K562 (cell line): ENCODE measurements around the gene ASPG. TPM values are rescaled to one million over a fixed set of nuclear protein-coding genes. Genes with fewer than 3 reads are reported as not detected.

Experiments used
- ATAC-seq: fragments of 200-7000 bp; cut with Tn5 transposase; 3 replicates; pipeline ENCODE4 v1.9.1; 2020; ENCODE audit warnings: moderate library complexity
- BruUV-seq: library from RNA; stranded (reverse); fragments of 400-500 nt; replicated peaks from 2 replicates; lab custom pipeline; 2021; lab: Mats Ljungman, UMichigan
- CTCF ChIA-PET: fragments of 300-600 bp; formaldehyde crosslinking; extraction: SDS; loops from one replicate; lab custom pipeline; 2021; ENCODE audit warnings: low intra/inter-chr PET ratio; lab: Yijun Ruan, JAX
- POLR2A ChIA-PET: fragments of 300-600, 350-650 bp; sonication (Branson Sonifier 250); formaldehyde crosslinking; extraction: SDS; loops from one replicate; lab custom pipeline; 2021; ENCODE audit warnings: antibody characterized with exemption, inconsistent platforms; lab: Yijun Ruan, JAX
- DNase-seq, 4 experiments: peaks; one replicate each; pipeline versions ENCODE4 v3.0.0 to v3.0.0-alpha.2; 2011 to 2018; ENCODE audit warnings: low spot score in 3 of 4, mixed read lengths in 3 of 4; ENCODE audit errors: extremely low read depth in 1 of 4
- FAIRE-seq: peaks from 2 replicates; lab custom pipeline; 2011; peaks lifted over from hg19 to GRCh38; lab: Jason Lieb, UNC
- H2AFZ ChIP-seq: 2 replicates; pipeline ENCODE4 v1.6.0; 2011; ENCODE audit warnings: low read depth, low read length, control low read depth, inconsistent platforms
- H3K27ac ChIP-seq: fragments of 200-600 bp; 3 replicates; pipeline ENCODE4 v1.8.0; 2011; ENCODE audit warnings: low read depth, mild to moderate bottlenecking, control low read depth, inconsistent platforms, low read length, moderate library complexity, mixed read lengths; ENCODE audit errors: extremely low read depth
- H3K27me3 ChIP-seq, 2 experiments: fragments of 300-600 bp in 1 of 2; 2 replicates in 1 of 2; 3 replicates in 1 of 2; pipeline versions ENCODE4 v1.6.0 to v1.8.0; 2011; ENCODE audit warnings: inconsistent platforms in 2 of 2, low read length in 2 of 2, mild to moderate bottlenecking in 1 of 2, mixed read lengths in 1 of 2, moderate library complexity in 1 of 2; ENCODE audit not compliant: control insufficient read depth in 2 of 2, insufficient read depth in 2 of 2
- H3K36me3 ChIP-seq: fragments of 300-600 bp; 3 replicates; pipeline ENCODE4 v1.8.0; 2011; ENCODE audit warnings: mild to moderate bottlenecking, low read length, inconsistent platforms; ENCODE audit not compliant: control insufficient read depth, insufficient read depth
- H3K4me1 ChIP-seq, 2 experiments: fragments of 200-600 bp in 1 of 2; replicated peaks in 1 of 2; 2 replicates in 1 of 2; 3 replicates in 1 of 2; pipeline versions ENCODE4 v1.5.1 to v1.8.0; 2011; ENCODE audit warnings: inconsistent platforms in 2 of 2, low read length in 2 of 2, mild to moderate bottlenecking in 1 of 2, mixed read lengths in 1 of 2, moderate library complexity in 1 of 2; ENCODE audit not compliant: control insufficient read depth in 2 of 2, insufficient read depth in 2 of 2
- H3K4me2 ChIP-seq: 2 replicates; pipeline ENCODE4 v1.6.1; 2011; ENCODE audit warnings: low read length, control low read depth, inconsistent platforms, mixed read lengths; ENCODE audit not compliant: insufficient read depth
- H3K4me3 ChIP-seq: fragments of 200-600 bp; sonication (generic), shearing (Covaris generic); 2 replicates; pipeline ENCODE4 v1.5.1; 2016; ENCODE audit warnings: control low read depth, inconsistent platforms
- H3K79me2 ChIP-seq: fragments of 200-600 bp; 3 replicates; pipeline ENCODE4 v1.8.0; 2011; ENCODE audit warnings: low read length, inconsistent platforms; ENCODE audit not compliant: control insufficient read depth, insufficient read depth
- H3K9ac ChIP-seq, 2 experiments: 2 replicates each; pipeline versions ENCODE4 v1.6.0 to v1.6.1; 2011; ENCODE audit warnings: low read depth in 2 of 2, low read length in 2 of 2, control low read depth in 1 of 2, inconsistent platforms in 1 of 2, mild to moderate bottlenecking in 1 of 2, mixed read lengths in 1 of 2; ENCODE audit not compliant: insufficient read depth in 1 of 2
- H3K9me1 ChIP-seq: one replicate; pipeline ENCODE4 v1.6.0; 2011; ENCODE audit warnings: inconsistent platforms, mild to moderate bottlenecking, low read length, moderate library complexity; ENCODE audit not compliant: control insufficient read depth, insufficient read depth
- H3K9me3 ChIP-seq: replicated peaks from 2 replicates; pipeline ENCODE4 v1.5.1; 2011; ENCODE audit warnings: low read depth, low read length, inconsistent platforms; ENCODE audit not compliant: control insufficient read depth, insufficient read depth
- H4K20me1 ChIP-seq: replicated peaks from 2 replicates; pipeline ENCODE4 v1.6.1; 2011; ENCODE audit warnings: low read length, inconsistent platforms, mixed read lengths; ENCODE audit not compliant: control insufficient read depth, insufficient read depth
- HOXB6 ChIP-seq: fragments of 250-450 bp; sonication (Bioruptor Pico); IDR thresholded peaks from 2 replicates; pipeline ENCODE4 v1.5.1; 2022; ENCODE audit warnings: mild to moderate bottlenecking, borderline replicate concordance
- MEIS2 ChIP-seq: fragments of 450-650 bp; IDR thresholded peaks from 2 replicates; pipeline ENCODE4 v1.6.1; 2014; ENCODE audit warnings: mild to moderate bottlenecking; ENCODE audit not compliant: partially characterized antibody
- OTX1 ChIP-seq: fragments of 450-650 bp; formaldehyde crosslinking; IDR thresholded peaks from 2 replicates; pipeline ENCODE4 v1.4.0; 2022; ENCODE audit warnings: mild to moderate bottlenecking
- PRMT5 ChIP-seq: sonication (generic); formaldehyde crosslinking; IDR thresholded peaks from 2 replicates; pipeline ENCODE4 v1.5.0; 2020; ENCODE audit warnings: missing genetic modification reagents
- SIN3A ChIP-seq, 2 experiments: fragments of 150-350 bp in 1 of 2; IDR thresholded peaks; 2 replicates each; pipeline ENCODE4 v1.6.1; 2011 to 2016; ENCODE audit warnings: borderline replicate concordance in 2 of 2, low read depth in 2 of 2, low read length in 2 of 2, mild to moderate bottlenecking in 2 of 2, moderate library complexity in 2 of 2; ENCODE audit not compliant: control insufficient read depth in 1 of 2
- TAF7 ChIP-seq: fragments of 450-650 bp; IDR thresholded peaks from 2 replicates; pipeline ENCODE4 v1.6.1; 2016; ENCODE audit warnings: missing genetic modification characterization, missing compliant biosample characterization
- ZKSCAN3 ChIP-seq: fragments of 250-450 bp; sonication (Bioruptor Pico); IDR thresholded peaks from 2 replicates; pipeline ENCODE4 v1.4.0; 2020
- ZNF197 ChIP-seq: fragments of 200-800 bp; sonication (Bioruptor generic); IDR thresholded peaks from 2 replicates; pipeline ENCODE4 v1.6.1; 2016; ENCODE audit warnings: low read depth, missing genetic modification characterization, missing compliant biosample characterization
- WGBS: fragments of 100-300 bp; shearing (Covaris generic); methylation state at CpG from one replicate; pipeline ENCODE4 v1.1.6; 2016; ENCODE audit warnings: low coverage, mixed read lengths; ENCODE audit not compliant: insufficient coverage; ENCODE audit errors: missing lambda C conversion rate; 5-methylcytosine and 5-hydroxymethylcytosine counted together
- in situ Hi-C: fragments of 300-500 bp; cut with MboI; formaldehyde crosslinking; loops from 4 replicates; pipeline ENCODE4 v1.15.0; 2018; ENCODE audit warnings: inconsistent platforms, mixed read lengths
- intact Hi-C: fragments of 100-400 bp; cut with micrococcal nuclease; formaldehyde crosslinking; loops from 2 replicates; pipeline ENCODE4 v1.14.2; 2022
- polyA plus RNA-seq, 8 experiments: library from polyadenylated mRNA; depleted of rRNA in 4 of 8; stranded (reverse) in 5 of 8; unstranded in 3 of 8; fragments of >200 nt; fragmentation: Nextera tagmentation in 2 of 8; fragmentation: Illumina TruSeq in 1 of 8; extraction: Ambion mirVana in 2 of 8; extraction: Trizol in 1 of 8; gene quantifications; 2 replicates each; pipeline versions ENCODE4 v1.2.1 to v1.2.3, GENCODE V29; 2011 to 2014; ENCODE audit warnings: inconsistent platforms in 1 of 8, missing spikeins in 1 of 8
- total RNA-seq, 7 experiments: library from RNA; depleted of rRNA in 6 of 7; stranded (reverse); fragments of >200 nt in 6 of 7; fragmentation: Illumina TruSeq in 2 of 7; extraction: Trizol in 2 of 7; gene quantifications; 2 replicates each; pipeline versions ENCODE4 v1.2.1 to v1.2.3, GENCODE V29; 2011 to 2021; ENCODE audit warnings: low replicate concordance in 1 of 7
- TF ChIP-seq, protein P1 (sequence below): fragments of 450-650 bp; conservative IDR thresholded peaks from 2 replicates; pipeline ENCODE4 v1.6.1; 2016; ENCODE audit warnings: missing genetic modification characterization, low read depth, mild to moderate bottlenecking, missing compliant biosample characterization, moderate library complexity
- TF ChIP-seq, protein P2 (sequence below): sonication (generic); formaldehyde crosslinking; IDR thresholded peaks from 2 replicates; pipeline ENCODE4 v1.8.1; 2022; ENCODE audit warnings: missing genetic modification reagents
- TF ChIP-seq, protein P3 (sequence below), 3 experiments: fragments of 200-800 bp in 1 of 3; sonication (Bioruptor generic) in 1 of 3; sonication (generic) in 1 of 3; formaldehyde crosslinking in 1 of 3; IDR thresholded peaks; 2 replicates each; pipeline versions ENCODE4 v1.6.1 to v1.8.0; 2016 to 2022; ENCODE audit warnings: mild to moderate bottlenecking in 2 of 3, missing compliant biosample characterization in 2 of 3, missing genetic modification characterization in 2 of 3, missing genetic modification reagents in 1 of 3
- TF ChIP-seq, protein P4 (sequence below): fragments of 450-650 bp; IDR thresholded peaks from one replicate; pipeline ENCODE4 v1.6.1; 2018; ENCODE audit warnings: mild to moderate bottlenecking, moderate library complexity; ENCODE audit not compliant: partially characterized antibody

The ASPG gene
- total and polyA plus RNA-seq, 9 of the 15 experiments (the other 6 are each of a cell fraction or from before 2014, with no cell fraction given), result 0.18 TPM; not detected in 8

DNA sequence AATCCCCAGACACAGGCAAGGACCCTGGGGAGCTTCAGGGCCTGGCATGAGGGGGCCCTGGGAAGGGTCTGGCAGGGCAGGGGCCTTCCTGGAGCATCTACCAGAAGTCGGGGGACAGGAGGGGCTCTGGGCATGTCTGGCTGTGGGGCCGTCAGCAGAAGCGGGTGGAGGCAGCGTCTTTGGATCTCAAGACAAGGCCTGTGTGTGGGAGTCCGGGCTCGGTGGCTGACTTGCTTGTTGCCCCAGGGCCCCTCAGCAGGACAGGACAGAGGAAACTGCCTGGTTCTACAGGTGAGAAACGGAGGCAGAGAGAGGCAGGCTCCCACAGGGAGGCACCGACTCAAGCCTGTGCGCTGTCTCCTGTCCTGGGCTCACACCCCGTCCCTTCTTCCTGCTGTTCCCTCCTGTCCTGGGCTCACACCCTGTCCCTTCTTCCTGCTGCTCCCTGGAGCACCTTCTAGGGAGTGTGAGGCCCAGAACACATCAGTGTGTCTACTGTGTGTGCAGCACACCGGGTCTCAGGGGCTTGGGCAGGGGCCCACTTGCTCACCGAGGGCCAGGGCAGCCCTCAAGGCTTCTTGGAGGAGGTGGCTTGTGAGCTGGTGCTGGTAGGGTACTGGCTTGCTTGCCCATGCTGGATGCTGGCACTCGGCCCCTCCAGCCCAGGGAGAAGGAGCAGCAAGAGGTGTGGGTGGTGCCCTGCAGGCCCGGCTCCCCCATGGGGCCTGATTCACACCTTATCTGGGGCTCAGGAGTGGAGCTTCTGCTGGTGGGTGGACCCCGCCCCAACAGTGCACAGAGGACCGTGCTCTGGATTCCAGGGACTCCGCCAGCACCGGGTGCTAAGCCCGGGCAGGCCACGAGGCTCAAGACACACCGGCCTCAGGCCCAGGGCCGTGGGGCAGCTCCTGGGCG is 14.9 kb downstream of the ASPG start:
- no TSS peak for BruUV-seq

More for the DNA sequence above, 14.9 kb downstream of the ASPG start:
- in situ Hi-C loops, result no loop called here
- POLR2A ChIA-PET, result interaction anchor here (0.6 kb wide), 1 partner anchor 480 kb away, joined by 4 read pairs; no protein-coding TSS in a partner anchor
- intact Hi-C loops, result no loop called here
- Histone ChIP-seq H4K20me1 (no peaks in the 10 kb centered on the region), H3K79me2 (no peaks in the 10 kb centered on the region), H3K9me1 (no peaks in the 10 kb centered on the region), H3K4me2 (no peak overlapping the region)
- WGBS, result 3% methylated on average over 12 of the region's 23 CpGs
- no peak for DNase-seq
- TF ChIP-seq TAF7 (tag) (no peak), ZNF197 (CRISPR knock-in tag) (no peak), ZKSCAN3 (CRISPR knock-in tag) (no peak), MEIS2 (no peak), PRMT5 (no peak), HOXB6 (CRISPR knock-in tag) (no peak), OTX1 (CRISPR knock-in tag) (no peak), SIN3A (IDR thresholded peaks at IDR 0.05; ENCODE audit: borderline replicate concordance in 2 of 2, control insufficient read depth in 1 of 2, low read depth in 2 of 2, low read length in 2 of 2) (no peak)
- TF ChIP-seq, protein P1, sequence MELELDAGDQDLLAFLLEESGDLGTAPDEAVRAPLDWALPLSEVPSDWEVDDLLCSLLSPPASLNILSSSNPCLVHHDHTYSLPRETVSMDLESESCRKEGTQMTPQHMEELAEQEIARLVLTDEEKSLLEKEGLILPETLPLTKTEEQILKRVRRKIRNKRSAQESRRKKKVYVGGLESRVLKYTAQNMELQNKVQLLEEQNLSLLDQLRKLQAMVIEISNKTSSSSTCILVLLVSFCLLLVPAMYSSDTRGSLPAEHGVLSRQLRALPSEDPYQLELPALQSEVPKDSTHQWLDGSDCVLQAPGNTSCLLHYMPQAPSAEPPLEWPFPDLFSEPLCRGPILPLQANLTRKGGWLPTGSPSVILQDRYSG, result no peak
- TF ChIP-seq, protein P2, sequence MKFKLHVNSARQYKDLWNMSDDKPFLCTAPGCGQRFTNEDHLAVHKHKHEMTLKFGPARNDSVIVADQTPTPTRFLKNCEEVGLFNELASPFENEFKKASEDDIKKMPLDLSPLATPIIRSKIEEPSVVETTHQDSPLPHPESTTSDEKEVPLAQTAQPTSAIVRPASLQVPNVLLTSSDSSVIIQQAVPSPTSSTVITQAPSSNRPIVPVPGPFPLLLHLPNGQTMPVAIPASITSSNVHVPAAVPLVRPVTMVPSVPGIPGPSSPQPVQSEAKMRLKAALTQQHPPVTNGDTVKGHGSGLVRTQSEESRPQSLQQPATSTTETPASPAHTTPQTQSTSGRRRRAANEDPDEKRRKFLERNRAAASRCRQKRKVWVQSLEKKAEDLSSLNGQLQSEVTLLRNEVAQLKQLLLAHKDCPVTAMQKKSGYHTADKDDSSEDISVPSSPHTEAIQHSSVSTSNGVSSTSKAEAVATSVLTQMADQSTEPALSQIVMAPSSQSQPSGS (CRISPR knock-in tag), result no peak
- TF ChIP-seq, protein P3, sequence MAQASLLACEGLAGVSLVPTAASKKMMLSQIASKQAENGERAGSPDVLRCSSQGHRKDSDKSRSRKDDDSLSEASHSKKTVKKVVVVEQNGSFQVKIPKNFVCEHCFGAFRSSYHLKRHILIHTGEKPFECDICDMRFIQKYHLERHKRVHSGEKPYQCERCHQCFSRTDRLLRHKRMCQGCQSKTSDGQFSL (CRISPR knock-in tag; IDR thresholded peaks at IDR 0.05), result no peak
- TF ChIP-seq, protein P3 (tag; IDR thresholded peaks at IDR 0.05), result no peak
- TF ChIP-seq, protein P4, sequence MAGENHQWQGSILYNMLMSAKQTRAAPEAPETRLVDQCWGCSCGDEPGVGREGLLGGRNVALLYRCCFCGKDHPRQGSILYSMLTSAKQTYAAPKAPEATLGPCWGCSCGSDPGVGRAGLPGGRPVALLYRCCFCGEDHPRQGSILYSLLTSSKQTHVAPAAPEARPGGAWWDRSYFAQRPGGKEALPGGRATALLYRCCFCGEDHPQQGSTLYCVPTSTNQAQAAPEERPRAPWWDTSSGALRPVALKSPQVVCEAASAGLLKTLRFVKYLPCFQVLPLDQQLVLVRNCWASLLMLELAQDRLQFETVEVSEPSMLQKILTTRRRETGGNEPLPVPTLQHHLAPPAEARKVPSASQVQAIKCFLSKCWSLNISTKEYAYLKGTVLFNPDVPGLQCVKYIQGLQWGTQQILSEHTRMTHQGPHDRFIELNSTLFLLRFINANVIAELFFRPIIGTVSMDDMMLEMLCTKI, result no peak
- TF ChIP-seq, all 486 proteins: peak for 0
- ATAC-seq, result no peak; the same call in 2 of the 3 replicates
- H3K27me3 ChIP-seq, result peaks cover 0 to 23% of the 10 kb centered on the region in 2 experiments; a peak in 1 of 5 replicates
- H3K9ac ChIP-seq, result no peak overlapping the region
- no peak overlapping the region for H3K4me3 ChIP-seq
- FAIRE-seq, result no peak
- H3K9me3 ChIP-seq, result no peaks in the 10 kb centered on the region
- CTCF ChIA-PET, result no interaction called here
- no peak overlapping the region for H3K27ac ChIP-seq
- peaks cover 0 to 5% of the 10 kb centered on the region in 2 experiments; a peak in 2 of 5 replicates for H3K4me1 ChIP-seq
- no peak overlapping the region for H2AFZ ChIP-seq
- no peaks in the 10 kb centered on the region for H3K36me3 ChIP-seq
